ENCODE data around the gene OR2M7.
"Not testable (repeated sequence)": the region's sequence is repeated elsewhere in the genome, so short reads cannot be mapped to it uniquely, and the experiment has no call there.

The OR2M7 gene, protein sequence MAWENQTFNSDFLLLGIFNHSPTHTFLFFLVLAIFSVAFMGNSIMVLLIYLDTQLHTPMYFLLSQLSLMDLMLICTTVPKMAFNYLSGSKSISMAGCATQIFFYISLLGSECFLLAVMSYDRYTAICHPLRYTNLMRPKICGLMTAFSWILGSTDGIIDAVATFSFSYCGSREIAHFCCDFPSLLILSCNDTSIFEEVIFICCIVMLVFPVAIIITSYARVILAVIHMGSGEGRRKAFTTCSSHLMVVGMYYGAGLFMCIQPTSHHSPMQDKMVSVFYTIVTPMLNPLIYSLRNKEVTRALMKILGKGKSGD

DNA sequence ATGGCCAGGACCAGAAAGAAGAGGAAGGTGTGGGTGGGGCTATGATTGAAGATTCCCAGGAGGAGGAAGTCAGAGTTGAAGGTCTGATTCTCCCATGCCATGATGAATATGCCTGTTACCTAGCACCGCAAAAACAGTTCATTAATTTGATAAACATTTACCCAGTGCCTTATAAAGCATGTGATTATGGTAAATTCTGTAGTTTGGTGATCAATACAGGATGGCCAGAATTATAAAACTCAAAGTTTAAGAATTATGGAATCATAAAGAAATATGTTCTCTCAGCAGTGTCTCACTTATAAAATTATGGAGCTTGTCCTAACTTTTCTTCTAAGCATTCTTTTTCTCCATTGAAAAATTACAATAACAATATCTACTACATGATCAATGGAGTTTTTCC lies at the start of gene OR2M7:
Gene OR2M7, minus strand, starts transcription at position 101 of the 400 bp plus-strand sequence. Its CDS starts 0 bp downstream, at position 101.
- DNase-seq, result no peak

DNA sequence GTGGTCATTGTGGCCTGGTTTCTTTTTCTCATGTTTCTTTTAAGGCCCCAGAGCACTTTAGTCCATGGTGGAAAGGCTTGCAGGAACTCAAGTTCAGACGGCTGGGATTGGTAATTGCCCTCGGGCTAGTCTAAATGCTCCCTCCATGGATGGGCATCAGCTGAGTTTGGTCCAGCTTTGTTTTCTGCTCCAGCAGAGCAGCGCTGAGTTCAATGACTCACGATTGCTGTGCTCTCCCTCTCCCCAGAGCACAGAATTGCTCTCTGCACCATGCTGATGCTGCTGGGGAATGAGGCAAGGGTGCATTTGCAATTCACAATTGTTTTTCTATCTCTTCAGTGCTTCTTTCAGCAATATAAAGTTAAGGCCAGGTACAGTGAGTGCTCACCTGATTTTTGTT lies 49.4 kb upstream of the OR2M7 start:
- DNase-seq, result no peak

DNA sequence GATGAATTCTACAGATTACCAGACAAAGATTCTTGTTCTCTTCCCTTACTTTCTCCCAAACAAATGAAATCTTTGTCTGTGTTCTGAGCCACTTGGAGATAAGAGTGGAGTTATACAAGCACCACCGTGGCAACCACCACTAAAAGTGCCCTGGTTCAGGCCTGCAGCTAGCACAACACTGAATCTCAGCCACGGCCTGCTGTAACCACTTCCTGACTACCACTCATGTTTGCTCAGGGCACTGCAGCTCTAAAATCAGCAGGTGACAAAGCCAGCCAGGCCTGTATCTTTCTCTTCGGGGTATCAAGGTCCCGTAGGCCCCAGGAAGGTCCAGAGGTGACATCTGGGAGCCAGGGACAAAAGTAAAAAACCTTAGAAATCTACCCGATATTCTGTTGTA lies 48.0 kb upstream of the OR2M7 start:
- DNase-seq, result no peak

DNA sequence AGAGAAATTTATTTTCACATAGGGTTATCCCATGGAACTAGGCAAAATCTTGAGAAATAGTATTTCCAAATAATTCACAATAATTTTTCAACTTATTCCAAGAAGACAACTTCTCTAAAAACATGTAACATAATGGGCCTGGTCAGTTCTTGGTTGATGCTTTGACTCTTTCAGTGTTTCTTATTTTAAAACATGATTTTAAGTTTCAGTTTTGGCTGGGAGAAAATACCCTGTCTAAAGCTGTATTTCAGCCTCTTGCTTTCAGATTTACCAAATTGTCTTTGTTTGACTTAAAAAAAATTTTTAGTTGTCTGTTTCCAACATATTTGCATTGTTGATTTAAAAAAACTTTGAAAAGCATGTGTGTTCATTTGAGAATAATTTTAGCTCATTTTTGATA lies 42.2 kb upstream of the OR2M7 start:
- no peak for DNase-seq

DNA sequence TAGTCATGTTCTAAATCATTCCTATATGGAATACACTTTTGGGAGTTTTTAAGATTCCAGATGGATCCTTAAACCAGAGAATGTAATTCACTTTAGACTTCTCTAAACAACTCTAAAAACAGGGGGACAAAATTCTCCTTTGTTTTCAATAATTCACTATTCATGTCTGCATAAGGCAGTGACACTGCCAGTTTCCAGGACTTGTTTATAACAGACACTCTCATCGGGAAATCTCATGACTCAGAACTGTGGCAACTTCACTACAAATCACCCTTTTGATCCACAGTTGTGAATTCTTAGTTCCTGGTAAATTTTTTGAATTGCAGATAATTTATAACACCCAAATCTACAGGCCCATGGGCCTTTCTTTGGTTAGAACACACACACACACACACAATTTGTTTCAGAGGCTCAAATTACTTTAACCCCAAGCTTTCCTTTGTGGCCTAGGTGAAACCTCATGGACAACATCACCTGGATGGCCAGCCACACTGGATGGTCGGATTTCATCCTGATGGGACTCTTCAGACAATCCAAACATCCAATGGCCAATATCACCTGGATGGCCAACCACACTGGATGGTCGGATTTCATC lies 36.9 kb upstream of the OR2M7 start, which contains the start of gene OR2T4:
Gene OR2T4, plus strand, starts transcription at position 545 of the 595 bp plus-strand sequence. Its CDS starts 0 bp downstream, at position 545.
- DNase-seq, result no peak

DNA sequence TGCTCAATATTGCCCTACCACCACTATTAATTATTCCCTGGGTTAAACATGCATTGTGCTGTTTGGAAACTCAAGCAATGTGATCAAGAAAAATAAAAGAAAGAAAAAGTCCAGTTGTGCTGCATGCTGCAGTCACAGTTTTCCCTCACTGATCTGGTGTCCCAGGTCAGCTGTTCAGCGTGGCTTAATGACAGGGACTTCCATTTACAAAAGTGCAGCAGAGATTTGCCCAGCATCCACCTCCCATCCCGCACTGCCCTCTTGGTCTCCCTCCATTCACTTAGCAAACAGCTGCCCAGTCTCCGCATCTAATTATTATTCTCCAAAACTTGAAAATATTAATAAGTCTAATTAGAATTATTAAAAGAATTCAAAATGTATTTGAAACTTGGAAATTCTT lies 35.0 kb upstream of the OR2M7 start:
- DNase-seq, result no peak

DNA sequence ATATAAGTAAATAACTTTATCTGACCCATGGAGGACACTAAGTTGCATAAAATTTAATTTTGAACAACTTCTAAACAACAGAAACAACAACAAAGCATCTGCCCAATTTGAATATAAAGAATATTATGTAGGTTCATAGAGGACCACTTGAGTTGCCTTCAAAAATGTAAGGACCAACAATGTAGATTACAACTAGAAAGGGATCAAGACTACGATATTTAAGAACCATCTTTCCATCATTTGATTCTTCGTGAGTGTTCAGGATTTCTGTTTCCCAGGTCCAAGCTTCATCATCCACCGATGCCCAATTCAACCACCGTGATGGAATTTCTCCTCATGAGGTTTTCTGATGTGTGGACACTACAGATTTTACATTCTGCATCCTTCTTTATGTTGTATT lies 24.1 kb upstream of the OR2M7 start, which contains the start of gene OR14C36:
Gene OR14C36, plus strand, starts transcription at position 301 of the 400 bp plus-strand sequence. Its CDS starts 0 bp downstream, at position 301.
- DNase-seq, result no peak

DNA sequence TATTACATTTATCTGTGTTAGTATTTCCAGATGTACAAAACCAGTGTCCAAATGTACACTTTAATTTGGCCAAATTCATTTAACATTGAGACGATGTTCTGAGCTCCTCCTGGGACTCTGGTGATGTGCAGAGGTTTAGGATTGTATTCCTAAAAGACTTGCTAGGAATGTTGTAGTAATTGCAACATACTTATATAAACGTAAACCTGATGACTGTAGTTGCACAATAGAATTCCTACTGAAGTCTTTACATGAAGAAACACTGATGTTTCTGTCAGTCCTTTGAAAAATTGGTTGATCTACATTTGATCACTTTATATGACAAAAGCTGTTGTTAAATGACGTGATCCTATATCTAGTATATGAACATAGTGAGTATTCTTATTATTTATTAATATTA lies 19.1 kb upstream of the OR2M7 start:
- no peak for DNase-seq

DNA sequence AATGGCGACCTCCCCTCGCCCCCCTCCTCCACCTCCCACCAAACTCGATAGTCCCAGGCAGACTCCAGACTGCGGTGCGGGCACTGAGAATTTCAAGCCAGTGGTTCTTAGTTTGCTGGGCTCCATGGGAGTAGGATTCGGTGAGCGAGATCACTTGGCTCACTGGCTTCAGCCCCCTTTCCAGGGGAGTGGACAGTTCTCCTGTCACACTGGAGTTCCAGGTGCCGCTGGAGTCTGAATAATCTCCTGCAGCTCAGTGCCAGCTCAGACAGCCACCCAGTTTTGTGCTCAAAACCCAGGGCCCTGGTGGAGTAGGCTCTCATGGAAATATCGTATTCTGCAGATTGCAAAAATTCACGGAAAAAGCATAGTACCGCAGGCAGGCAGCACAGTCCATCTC lies 7.6 kb downstream of the OR2M7 start:
- DNase-seq, result no peak

DNA sequence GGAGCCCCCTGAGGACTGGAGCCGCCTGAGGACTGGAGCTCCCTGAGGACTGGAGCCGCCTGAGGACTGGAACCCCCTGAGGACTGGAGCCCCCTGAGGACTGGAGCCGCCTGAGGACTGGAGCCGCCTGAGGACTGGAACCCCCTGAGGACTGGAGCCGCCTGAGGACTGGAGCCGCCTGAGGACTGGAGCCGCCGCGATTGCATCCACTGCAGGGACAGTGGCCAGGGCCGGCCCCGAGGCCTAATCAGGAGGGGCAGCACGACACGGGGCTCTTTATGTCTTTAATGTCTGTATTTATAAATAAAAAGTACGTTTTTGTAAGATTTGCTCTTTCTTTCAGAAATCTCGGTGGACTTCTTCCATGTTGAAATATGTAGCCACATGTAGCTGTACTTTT lies 17.6 kb downstream of the OR2M7 start:
- DNase-seq, result not testable (repeated sequence)

DNA sequence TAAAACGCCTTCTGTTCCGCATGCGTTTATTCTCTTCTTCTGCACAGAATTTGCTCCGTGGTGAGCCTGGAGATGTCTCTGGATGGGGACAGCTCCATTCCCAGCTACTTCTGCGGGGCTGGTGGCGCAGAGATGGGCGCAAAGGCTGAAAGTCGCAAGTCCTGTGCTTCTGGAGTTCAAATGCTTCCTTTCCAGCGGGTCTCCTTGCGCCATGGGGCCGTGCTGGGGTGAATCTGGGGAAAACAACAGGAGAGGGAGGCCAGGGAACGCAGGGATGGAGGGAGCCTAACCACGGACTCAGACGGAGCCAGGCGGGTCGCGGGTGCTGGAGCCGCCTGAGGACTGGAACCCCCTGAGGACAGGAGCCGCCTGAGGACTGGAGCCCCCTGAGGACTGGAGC lies 18.3 kb downstream of the OR2M7 start:
- no peak for DNase-seq

DNA sequence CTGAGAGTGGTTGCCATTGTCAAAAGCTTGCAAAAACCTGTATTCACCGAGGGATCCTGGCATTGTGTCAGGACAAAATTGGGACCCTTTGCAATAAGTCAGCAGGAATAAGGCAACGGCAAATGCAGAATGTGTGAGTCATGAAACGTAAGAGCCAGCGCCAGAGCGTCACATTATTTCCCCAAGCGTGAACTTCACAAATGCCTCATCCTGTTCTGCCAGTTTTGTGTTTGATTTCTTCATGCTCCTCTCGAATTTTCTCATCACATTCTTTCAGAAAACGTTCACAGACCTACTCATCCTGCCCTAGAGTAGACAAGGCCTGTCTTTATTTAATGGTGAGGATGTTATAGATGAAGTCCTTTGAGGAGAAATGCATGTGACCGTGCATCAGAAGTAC lies 18.7 kb downstream of the OR2M7 start:
- DNase-seq, result not testable (repeated sequence)

DNA sequence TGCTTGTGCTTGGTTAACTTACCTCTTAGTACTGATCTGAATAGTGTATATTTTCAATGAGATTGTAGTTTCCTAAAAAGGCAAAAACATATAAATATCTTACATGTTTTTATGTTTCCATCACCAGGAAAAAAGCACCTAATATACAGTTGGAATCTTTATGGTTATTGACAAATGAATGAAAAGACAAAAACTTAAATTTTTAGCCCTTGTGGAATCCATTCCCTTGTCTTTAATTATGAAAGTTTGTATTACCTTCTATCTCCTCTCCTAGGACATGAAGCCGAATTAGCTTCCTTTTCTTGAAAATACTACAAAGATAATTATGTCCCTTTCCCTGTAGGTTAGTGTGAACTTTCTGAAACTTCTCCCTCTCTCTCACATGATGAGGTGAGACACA lies 21.0 kb downstream of the OR2M7 start, which contains the start of gene OR2T12:
Gene OR2T12, minus strand, starts transcription at position 101 of the 400 bp plus-strand sequence. CDS start 7,846 bp downstream, outside the sequence.
- DNase-seq, result no peak

DNA sequence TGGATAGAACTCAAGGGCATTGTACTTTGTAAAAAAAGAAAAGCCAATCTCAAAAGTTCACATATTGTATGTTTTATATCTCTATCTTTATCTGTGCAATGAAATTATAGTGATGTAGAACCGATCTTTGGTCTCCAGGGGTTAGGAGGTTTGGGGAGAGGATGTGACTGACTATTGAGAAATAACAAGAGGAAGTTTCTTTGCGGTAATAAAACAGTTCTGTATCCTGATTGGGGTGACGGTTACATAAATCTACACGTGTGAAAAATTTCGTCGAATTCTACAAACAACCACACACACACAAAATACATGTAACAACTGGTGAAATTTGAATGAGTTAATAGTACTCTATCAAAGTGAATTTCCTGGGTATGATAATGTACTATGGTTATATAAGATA lies 36.0 kb downstream of the OR2M7 start:
- no peak for DNase-seq

DNA sequence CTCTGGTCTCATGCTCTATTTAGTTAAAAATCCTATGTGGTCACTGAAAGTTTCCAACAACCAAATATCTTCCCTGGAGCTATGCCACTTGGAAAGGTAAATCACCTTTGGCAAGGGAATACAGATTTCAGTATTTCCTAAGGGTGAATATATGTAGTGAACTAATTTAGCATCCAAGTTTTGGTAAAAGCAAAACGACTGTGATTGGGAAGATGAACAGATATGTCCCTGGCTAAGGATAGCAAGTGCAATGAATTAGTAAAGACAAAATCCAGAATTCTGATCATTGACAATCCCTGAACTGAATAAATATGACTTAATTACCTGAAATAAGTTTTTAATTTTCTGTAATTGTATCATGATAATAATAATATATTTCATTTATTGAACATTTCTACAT lies 46.5 kb downstream of the OR2M7 start, which contains the start of gene OR2T33:
Gene OR2T33, minus strand, starts transcription at position 101 of the 400 bp plus-strand sequence. CDS start 4,162 bp downstream, outside the sequence.
- no peak for DNase-seq

Data from CD4-positive, alpha-beta T cell treated with Interleukin-6 for 4 hours (primary cell).